Stimulated activated CD8-positive, alpha-beta memory T cell treated with anti-CD3 and anti-CD28 coated beads, Interleukin-12 subunit alpha, Interleukin-12 subunit beta, amount 100 ng/mL, for 1 hour (primary cell): Measurements from ENCODE around the gene VNN1.

Experiments
- DNase-seq: peaks from one replicate; pipeline ENCODE4 v3.0.0-alpha.2; 2020; ENCODE audit warnings: low read depth

Gene VNN1, protein sequence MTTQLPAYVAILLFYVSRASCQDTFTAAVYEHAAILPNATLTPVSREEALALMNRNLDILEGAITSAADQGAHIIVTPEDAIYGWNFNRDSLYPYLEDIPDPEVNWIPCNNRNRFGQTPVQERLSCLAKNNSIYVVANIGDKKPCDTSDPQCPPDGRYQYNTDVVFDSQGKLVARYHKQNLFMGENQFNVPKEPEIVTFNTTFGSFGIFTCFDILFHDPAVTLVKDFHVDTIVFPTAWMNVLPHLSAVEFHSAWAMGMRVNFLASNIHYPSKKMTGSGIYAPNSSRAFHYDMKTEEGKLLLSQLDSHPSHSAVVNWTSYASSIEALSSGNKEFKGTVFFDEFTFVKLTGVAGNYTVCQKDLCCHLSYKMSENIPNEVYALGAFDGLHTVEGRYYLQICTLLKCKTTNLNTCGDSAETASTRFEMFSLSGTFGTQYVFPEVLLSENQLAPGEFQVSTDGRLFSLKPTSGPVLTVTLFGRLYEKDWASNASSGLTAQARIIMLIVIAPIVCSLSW

DNA sequence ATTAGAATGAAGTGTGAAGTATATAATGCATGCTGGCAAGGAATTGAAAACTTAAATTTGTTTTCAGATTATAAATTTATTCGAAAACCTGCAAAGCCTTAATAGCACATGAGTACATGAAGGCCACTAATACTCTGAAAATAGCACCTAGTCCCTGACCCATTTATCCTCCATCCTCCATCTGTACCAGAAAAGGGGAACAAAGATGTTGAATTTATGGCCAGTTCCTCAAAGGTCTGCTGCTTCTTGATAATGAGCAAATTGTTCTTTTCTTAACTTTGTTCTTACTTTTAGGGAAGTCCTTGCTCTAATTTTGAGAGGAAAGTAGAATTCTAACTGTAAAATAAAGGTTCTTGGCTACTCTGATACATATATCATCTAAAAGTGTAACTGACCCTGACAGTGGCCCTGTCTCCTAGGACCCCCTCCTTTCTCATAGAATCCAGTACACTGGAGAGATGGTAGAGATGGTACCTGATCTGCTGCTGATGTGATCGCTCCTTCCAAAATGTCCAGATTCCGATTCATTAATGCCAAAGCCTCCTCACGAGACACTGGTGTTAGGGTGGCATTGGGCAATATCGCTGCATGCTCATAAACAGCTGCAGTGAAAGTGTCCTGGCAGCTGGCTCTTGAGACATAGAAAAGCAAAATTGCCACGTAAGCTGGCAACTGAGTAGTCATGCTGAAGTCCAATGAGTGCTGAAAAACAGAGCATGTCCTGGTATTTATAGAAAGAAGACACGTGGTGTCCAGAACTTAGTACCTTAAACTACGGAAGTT lies at the start of gene VNN1:
Gene VNN1 (minus strand): TSS at position 704 of the 783 bp plus-strand sequence. CDS start 20 bp downstream, at position 684.
- DNase-seq = no peak

DNA sequence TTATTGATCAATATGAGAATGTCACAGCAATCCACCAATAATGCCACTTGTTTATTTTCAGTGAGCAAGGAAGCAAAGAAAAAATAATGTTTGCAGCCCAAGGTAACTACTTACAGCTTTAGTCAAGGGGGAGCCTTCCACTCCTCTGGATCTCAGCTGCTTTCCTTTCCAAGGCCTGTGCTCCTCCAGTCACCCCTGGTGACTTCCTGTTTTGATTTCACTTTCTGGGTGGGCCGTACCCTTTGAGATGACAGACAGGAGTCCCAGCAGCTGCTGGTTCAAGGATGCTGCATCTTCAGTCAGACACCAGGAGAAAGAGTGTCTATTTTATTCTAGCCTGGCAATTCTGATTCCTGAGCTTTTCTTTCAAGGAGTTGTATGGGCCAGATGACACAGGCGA lies 49.4 kb upstream of the VNN1 start:
- DNase-seq = peak; percentile 20

- no peak for DNase-seq
Measured at GRCh38 chr6:132760256-132760655, 46.4 kb upstream of the VNN1 start.

DNA sequence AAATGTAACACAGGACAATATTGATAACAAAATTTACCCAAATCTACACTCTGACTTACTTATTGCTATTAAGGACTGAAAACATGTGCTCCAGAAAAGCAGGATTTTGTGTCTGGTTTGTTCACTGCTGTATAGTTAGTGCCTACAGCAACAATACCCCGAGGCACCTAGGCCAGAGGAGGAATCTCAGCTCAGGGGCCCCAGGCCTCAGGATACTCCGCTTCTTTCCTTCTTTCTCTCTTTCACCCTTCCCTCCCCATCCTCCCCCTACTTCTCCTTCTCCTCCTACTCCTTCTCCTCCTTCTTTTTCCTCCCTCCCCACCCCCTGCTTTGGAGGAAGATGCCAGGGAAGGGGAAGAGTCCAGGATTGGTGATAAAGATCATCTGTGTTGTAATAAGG lies 44.8 kb upstream of the VNN1 start:
- DNase-seq = no peak

- no peak for DNase-seq
Measured at GRCh38 chr6:132752255-132752654, 38.4 kb upstream of the VNN1 start.

- no peak for DNase-seq
Measured at GRCh38 chr6:132751828-132752227, 38.0 kb upstream of the VNN1 start.

DNA sequence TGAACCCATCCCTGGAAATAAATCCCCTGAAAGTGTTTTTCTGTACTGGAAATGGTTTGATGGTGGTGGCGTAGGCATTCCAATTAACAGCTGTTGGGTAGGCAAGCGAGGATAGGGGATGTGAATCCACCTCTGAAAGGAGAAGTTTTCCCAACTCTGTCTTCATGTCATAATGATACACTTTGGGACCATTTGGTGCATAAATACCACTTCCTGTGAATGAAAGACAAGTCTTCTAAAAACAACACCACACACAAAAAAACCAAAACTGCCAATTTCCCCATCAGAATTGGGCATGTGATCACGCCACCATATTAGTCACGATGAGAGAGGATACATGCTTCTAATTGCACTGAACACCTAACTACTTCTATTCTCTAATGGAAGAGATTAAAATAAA lies 37.5 kb upstream of the VNN1 start:
- DNase-seq = no peak

DNA sequence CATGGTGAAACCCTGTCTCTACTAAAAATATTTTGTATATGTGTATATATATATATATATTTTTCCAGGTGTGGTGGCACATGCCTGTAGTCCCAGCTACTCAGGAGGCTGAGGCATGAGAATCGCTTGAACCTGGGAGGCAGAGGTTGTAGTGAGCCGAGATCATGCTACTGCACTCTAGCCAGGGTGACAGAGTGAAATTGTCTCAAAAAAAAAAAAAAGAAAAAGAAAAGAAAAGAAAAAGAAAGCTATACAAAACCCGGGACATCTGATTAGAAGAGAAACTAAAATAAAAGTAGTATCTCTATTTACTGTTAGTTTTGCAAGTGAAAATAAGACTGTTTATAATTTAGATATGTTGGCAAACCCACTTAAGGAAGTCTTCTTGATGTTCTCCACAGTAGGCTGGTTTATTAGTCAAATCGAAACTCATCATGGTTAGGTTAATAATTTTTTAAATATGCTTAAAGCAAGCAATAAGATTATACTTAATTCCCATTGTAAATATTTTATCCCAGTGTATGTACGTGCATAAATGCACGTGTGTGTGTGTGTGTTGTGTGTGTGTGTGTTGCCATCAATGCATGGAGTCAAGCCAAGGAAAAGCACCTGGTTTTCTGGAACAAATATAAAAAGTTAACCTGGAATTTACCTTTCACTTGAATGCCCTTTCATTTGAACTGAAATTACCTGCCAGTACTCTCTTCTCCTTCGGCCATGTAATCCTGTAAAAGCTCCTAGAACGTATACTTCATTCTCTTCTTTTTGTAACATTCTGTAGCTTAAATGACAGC lies 36.8 kb upstream of the VNN1 start:
- no peak for DNase-seq

GRCh38 chr6:132749111-132749510 lies 35.3 kb upstream of the VNN1 start:
- DNase-seq = no peak

- DNase-seq = no peak
Measured at GRCh38 chr6:132748446-132748845, 34.6 kb upstream of the VNN1 start.

DNA sequence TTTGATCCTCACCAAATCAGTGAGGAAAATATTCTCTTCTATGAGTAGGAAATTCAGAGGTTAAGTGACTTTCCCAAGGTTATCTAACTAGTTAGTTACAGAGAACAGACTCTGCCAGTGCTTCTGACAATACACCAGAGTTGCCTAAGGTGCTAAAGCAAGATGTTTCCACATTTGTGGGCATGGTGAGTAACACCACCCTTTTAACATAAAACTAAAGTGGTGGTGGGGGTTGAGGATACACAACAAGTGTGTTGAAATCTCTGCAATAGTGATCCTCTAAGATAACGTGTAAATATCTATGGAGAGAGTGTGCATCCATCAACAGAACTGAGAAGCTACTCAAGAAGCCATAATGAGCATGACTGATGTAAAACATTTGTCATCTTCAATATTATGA lies 32.2 kb upstream of the VNN1 start:
- DNase-seq = no peak

DNA sequence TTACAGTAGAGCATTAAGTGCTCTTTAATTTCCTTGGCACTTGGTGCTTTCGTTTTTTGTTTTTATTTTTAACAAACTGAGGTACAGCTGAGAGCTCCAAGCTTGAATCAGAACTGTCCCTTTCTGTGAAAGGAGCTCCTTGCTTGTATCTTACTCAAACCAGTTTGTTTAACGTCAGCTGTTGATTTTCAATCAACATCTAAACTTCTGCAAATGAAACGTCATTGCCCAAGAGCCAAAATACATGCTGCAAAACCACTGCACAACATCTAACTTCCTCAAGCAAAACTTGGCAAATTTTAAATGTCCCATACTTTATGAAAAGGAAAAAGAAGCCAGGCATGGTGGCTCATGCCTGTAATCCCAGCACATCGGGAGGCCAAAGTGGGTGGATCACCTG lies 28.6 kb upstream of the VNN1 start:
- DNase-seq = no peak

DNA sequence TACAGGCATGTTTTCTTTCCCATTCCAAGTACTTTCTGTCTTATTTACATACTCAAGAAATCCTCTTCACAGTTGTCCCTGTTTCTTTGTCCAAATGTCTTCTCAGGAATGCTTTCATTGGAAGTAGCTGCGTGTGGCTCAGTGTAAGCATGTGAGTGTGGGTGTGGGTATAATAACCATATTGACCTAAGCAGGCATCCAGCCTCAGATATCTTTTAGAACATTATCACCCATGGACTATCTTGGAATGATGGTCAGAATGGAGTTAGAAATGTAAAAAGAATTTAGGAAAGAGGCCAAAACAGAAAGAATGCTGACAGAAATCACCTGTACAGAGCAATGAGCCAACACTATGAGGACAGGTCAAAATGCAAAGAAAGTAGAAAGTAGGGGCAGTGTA lies 27.4 kb upstream of the VNN1 start:
- DNase-seq = no peak

DNA sequence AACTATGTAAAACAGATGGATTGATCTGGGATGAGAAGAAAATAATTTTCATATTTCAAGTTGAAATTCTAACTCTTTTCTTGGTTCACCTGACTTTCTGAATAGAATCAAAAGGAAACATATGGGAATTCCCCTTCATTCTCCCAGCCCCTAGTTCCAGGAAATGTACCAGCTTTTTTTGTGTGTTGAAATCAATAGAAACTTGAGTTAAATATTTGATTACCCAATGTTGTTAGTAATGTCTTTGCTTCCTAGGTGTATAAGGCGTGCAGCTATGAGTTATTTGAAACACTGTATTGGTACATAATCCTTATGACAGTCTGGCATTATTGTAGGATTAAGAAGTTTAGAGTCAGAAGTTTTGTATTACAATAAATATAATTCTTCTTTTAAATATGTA lies 22.4 kb upstream of the VNN1 start:
- no peak for DNase-seq

GRCh38 chr6:132734694-132735236 lies 20.9 kb upstream of the VNN1 start:
- DNase-seq = no peak

DNA sequence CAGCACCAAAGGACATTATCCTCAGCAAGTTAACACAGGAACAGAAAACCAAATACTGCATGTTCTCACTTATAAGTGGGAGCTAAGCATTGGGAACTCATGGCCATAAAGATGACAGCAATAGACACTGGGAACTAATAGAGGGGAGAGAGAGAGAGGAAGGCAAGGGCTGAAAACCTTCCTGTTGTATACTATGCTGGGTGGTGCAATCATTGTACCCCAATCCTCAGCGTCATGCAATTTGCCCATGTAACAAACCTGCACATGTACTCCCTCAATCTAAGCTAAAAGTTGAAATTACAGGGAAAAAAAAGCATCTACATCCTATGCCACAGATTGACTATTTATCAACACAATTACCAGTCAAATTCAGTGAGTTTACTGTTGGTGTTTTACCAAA lies 20.0 kb upstream of the VNN1 start:
- no peak for DNase-seq

DNA sequence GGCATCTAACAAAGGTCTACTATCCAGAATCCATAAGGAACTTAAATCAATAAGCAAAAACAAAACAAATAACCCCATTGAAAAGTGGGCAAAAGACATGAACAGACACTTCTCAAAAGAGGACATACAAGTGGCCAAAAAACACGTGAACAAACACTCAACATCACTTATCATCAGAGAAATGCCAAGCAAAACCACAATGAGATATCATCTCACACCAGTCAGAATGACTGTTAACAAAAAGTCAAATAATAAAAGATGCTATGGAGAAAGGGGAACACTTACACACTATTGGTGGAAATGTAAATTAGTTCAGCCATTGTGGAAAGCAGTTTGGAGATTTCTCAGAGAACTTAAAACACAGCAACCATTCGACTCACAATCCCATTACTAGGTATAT lies 19.4 kb upstream of the VNN1 start:
- DNase-seq = no peak

- no peak for DNase-seq
Measured at GRCh38 chr6:132731086-132731485, 17.2 kb upstream of the VNN1 start.

GRCh38 chr6:132730560-132730959 lies 16.7 kb upstream of the VNN1 start:
- no peak for DNase-seq

- DNase-seq = no peak
Measured at GRCh38 chr6:132728616-132729015, 14.8 kb upstream of the VNN1 start.

GRCh38 chr6:132726608-132726975 lies 12.7 kb upstream of the VNN1 start:
- DNase-seq = no peak

DNA sequence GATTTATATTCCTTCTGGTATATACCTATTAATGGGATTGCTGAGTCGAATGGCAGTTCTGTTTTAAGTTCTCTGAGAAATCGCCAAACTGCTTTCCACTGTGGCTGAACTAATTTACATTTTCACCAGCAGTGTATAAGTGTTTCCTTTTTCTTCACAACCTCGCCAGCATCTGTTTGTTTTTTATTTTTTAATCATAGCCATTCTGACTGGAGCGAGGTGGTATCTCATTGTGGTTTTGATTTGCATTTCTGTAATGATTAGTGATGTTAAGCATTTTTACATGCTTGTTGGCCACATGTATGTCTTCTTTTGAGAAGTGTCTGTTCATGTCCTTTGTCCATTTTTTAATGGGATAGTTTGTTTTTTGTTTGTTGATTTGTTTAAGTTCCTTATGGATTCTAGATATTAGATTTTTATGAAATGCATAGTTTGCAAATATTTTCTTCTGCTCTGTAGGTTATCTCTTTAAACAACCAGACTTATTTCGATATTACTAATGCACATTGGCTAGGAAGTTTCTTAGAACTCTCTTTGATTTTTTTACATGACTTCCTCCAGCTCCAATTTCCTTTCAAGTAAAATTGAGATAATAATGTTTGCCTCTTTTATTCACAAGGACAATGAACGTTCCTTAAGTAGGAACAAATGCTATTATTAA lies 12.2 kb upstream of the VNN1 start:
- DNase-seq = no peak
